Measurements from ENCODE around the gene TGFBRAP1. TPM values are rescaled to one million over a fixed set of nuclear protein-coding genes. Genes with fewer than 3 reads are reported as not detected.

TGFBRAP1 gene
- total RNA-seq, 4 donors from 2014 or later = 13.1 to 21.8 (median 19.4) TPM

GRCh38 chr2:105324732-105325131 lies 4.8 kb downstream of the TGFBRAP1 start:
- no peak for TF ChIP-seq POLR2A (IDR thresholded peaks at IDR 0.05)
- TF ChIP-seq POLR2AphosphoS5 (IDR thresholded peaks at IDR 0.05) = no peak
- no peak for TF ChIP-seq CTCF (IDR thresholded peaks at IDR 0.05)
- TF ChIP-seq EP300 (IDR thresholded peaks at IDR 0.05; ENCODE audit: low read depth) = no peak
- DNase-seq = no peak
- Histone ChIP-seq H3K27me3 (no peaks in the 10 kb centered on the region), H3K9me3 (no peaks in the 10 kb centered on the region), H3K27ac (no peak overlapping the region), H3K4me3 (no peak overlapping the region), H3K4me1 (peaks cover 5 to 18% (median 8%) of the 10 kb centered on the region in 4 donors), H3K36me3 (no peaks in the 10 kb centered on the region)
- intact Hi-C loops (cut with DNase I; ENCODE audit: low total_unique reads) (no loop called here), in situ Hi-C loops (cut with MboI; ENCODE audit: low pct_ligation_motif_present in 1 of 4, low pct_unique_long_range_greater_than_20kb in 1 of 4, low sequenced_read_pairs in 3 of 4) (no loop called here)
- 77% methylated on average over 4 of the region's 4 CpGs; no CpG with 5 or more reads in 1 of the 2 donors for WGBS, 2 donors (ENCODE audit: low coverage in 1 of 2)

GRCh38 chr2:105324101-105324500 lies 5.4 kb downstream of the TGFBRAP1 start:
- DNase-seq = no peak
- Histone ChIP-seq H3K27ac (no peak overlapping the region), H3K4me1 (peaks cover 5 to 18% (median 8%) of the 10 kb centered on the region in 4 donors), H3K4me3 (no peak overlapping the region), H3K27me3 (no peaks in the 10 kb centered on the region), H3K36me3 (no peaks in the 10 kb centered on the region), H3K9me3 (no peaks in the 10 kb centered on the region)
- in situ Hi-C loops (cut with MboI; ENCODE audit: low pct_ligation_motif_present in 1 of 4, low pct_unique_long_range_greater_than_20kb in 1 of 4, low sequenced_read_pairs in 3 of 4) = no loop called here
- intact Hi-C loops (cut with DNase I; ENCODE audit: low total_unique reads) = no loop called here
- TF ChIP-seq POLR2AphosphoS5 (IDR thresholded peaks at IDR 0.05) = no peak
- TF ChIP-seq EP300 (IDR thresholded peaks at IDR 0.05; ENCODE audit: low read depth) = no peak
- no peak for TF ChIP-seq CTCF (IDR thresholded peaks at IDR 0.05)
- TF ChIP-seq POLR2A (IDR thresholded peaks at IDR 0.05) = no peak
- WGBS, 2 donors (ENCODE audit: low coverage in 1 of 2) = 71 to 76% methylated on average over 4 of the region's 4 CpGs

DNA sequence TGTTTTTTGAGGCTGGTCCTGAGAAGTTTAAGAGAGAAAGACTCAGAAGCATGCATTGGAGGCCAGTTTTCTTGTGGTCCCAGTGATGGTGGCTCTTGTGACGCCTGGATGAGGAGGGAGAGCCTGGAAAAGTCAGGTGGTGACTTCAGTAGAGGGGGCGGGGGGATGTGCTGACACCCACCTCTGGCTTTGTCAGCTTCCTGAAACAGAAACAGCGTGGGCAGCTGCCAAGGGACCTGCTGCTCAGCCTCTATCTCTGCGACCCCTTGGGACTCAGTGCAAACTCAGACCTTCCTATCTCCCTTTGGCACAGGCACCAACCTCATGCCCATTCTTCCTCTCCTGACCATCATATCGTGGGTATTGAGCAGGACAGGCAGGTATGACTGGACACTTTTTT lies 6.4 kb downstream of the TGFBRAP1 start:
- intact Hi-C loops (cut with DNase I; ENCODE audit: low total_unique reads) (no loop called here), in situ Hi-C loops (cut with MboI; ENCODE audit: low pct_ligation_motif_present in 1 of 4, low pct_unique_long_range_greater_than_20kb in 1 of 4, low sequenced_read_pairs in 3 of 4) (no loop called here)
- H3K4me3 ChIP-seq = no peak overlapping the region
- no peaks in the 10 kb centered on the region for H3K9me3 ChIP-seq
- TF ChIP-seq POLR2A (IDR thresholded peaks at IDR 0.05) (no peak), POLR2AphosphoS5 (IDR thresholded peaks at IDR 0.05) (no peak), CTCF (IDR thresholded peaks at IDR 0.05) (no peak), EP300 (IDR thresholded peaks at IDR 0.05; ENCODE audit: low read depth) (no peak)
- no peaks in the 10 kb centered on the region for H3K36me3 ChIP-seq
- H3K27ac ChIP-seq = no peak overlapping the region
- no peak for DNase-seq
- H3K27me3 ChIP-seq = no peaks in the 10 kb centered on the region
- 74% methylated on average over 5 of the region's 5 CpGs; no CpG with 5 or more reads in 1 of the 2 donors for WGBS, 2 donors (ENCODE audit: low coverage in 1 of 2)
- H3K4me1 ChIP-seq = peaks cover 0 to 10% (median 1%) of the 10 kb centered on the region in 4 donors

- no peaks in the 10 kb centered on the region for H3K27me3 ChIP-seq
- 74 to 85% methylated on average over 3 of the region's 3 CpGs for WGBS, 2 donors (ENCODE audit: low coverage in 1 of 2)
- peaks cover 0 to 8% (median 0%) of the 10 kb centered on the region in 4 donors for H3K4me1 ChIP-seq
- TF ChIP-seq POLR2A (IDR thresholded peaks at IDR 0.05) (no peak), CTCF (IDR thresholded peaks at IDR 0.05) (no peak), POLR2AphosphoS5 (IDR thresholded peaks at IDR 0.05) (no peak), EP300 (IDR thresholded peaks at IDR 0.05; ENCODE audit: low read depth) (no peak)
- in situ Hi-C loops (cut with MboI; ENCODE audit: low pct_ligation_motif_present in 1 of 4, low pct_unique_long_range_greater_than_20kb in 1 of 4, low sequenced_read_pairs in 3 of 4) = no loop called here
- H3K4me3 ChIP-seq = no peak overlapping the region
- no peak for DNase-seq
- no peaks in the 10 kb centered on the region for H3K9me3 ChIP-seq
- no peak overlapping the region for H3K27ac ChIP-seq
- intact Hi-C loops (cut with DNase I; ENCODE audit: low total_unique reads) = no loop called here
- H3K36me3 ChIP-seq = no peaks in the 10 kb centered on the region
These were observed 7.5 kb downstream of the TGFBRAP1 start for GRCh38 chr2:105321875-105322646.

All from transverse colon (tissue), 4 donors.